Adrenal gland (tissue), 5 donors: ENCODE measurements around the gene FAAP24.
"Not testable (repeated sequence)": the region's sequence is repeated elsewhere in the genome, so short reads cannot be mapped to it uniquely, and the experiment has no call there.

Experiments
- POLR2A ChIP-seq, 2 donors: fragments of 450-650 bp; IDR thresholded peaks; one replicate each; pipeline ENCODE4 v1.6.1; 2017; ENCODE audit warnings: antibody characterized with exemption in 2 of 2, mild to moderate bottlenecking in 2 of 2, moderate library complexity in 1 of 2
- TF ChIP-seq, protein P1 (sequence below), 6 experiments: fragments of 450-650 bp in 4 of 6; fragments of 200-600 bp in 2 of 6; sonication (generic) in 1 of 6; IDR thresholded peaks; 1 replicate in 5 of 6; 2 replicates in 1 of 6; pipeline versions ENCODE4 v1.5.1 to v1.8.0; 2016 to 2021; ENCODE audit warnings: antibody characterized with exemption in 6 of 6, mild to moderate bottlenecking in 2 of 6, moderate library complexity in 1 of 6
- donor health status: DM: no; HTN: no; CAD: no.

DNA sequence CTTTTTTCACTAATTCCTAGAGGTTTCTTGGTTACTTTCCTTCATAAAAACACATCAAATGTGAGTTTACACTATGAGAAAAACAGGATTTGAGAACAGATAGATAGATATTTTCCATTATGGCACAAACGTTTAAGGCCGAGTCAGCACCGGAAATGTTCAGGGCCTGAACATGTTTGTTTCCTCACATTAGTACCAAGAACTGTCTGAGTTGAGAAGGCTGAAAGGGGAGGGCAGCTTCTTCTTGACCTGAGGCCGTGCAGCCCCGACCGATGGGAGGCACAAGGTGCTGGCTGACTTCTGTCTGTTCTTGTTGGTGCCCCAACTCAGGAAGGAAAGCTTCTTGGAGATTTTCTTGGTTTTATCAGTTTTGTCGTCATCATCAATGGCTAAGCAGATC is 7.8 kb downstream of the FAAP24 start:
- TF ChIP-seq, protein P1, sequence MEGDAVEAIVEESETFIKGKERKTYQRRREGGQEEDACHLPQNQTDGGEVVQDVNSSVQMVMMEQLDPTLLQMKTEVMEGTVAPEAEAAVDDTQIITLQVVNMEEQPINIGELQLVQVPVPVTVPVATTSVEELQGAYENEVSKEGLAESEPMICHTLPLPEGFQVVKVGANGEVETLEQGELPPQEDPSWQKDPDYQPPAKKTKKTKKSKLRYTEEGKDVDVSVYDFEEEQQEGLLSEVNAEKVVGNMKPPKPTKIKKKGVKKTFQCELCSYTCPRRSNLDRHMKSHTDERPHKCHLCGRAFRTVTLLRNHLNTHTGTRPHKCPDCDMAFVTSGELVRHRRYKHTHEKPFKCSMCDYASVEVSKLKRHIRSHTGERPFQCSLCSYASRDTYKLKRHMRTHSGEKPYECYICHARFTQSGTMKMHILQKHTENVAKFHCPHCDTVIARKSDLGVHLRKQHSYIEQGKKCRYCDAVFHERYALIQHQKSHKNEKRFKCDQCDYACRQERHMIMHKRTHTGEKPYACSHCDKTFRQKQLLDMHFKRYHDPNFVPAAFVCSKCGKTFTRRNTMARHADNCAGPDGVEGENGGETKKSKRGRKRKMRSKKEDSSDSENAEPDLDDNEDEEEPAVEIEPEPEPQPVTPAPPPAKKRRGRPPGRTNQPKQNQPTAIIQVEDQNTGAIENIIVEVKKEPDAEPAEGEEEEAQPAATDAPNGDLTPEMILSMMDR (IDR thresholded peaks at IDR 0.05): not testable (repeated sequence)
- not testable (repeated sequence) for TF ChIP-seq POLR2A (IDR thresholded peaks at IDR 0.05)
